ENCODE measurements around the gene PDIK1L. TPM values are rescaled to one million over a fixed set of nuclear protein-coding genes. Genes with fewer than 3 reads are reported as not detected.
A peak's percentile ranks its signal among the peaks of the same experiment; 100 is the strongest.

PDIK1L gene
- total RNA-seq, 1 donor from 2014 or later: 12.0 TPM

DNA sequence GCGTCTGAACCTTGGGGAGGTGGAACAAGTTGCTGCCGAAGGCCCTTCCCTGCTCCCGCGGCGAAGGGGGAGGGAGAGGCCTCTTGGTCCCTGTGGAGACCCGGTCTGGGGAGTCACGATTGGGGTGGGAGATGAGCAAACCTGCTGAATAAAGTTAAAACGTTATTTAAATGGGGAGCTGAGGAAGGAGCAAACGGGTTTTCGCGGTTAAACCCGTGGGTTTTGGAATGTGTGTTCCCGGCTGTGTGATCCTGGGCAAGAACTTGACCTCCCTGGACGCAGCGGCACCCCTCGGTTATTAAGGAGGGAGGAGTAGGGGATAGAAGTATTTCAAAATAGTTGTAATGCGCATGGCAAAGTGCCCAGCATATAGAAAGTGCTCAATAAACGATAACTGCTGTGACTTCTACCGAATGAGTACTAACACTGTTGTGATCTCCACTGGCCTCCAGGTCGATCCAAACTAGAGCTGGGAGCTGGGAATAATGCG is 50.6 kb downstream of the PDIK1L start:
- Histone ChIP-seq H3K79me2 (ENCODE audit: low read depth) (no peaks in the 10 kb centered on the region), H3K27me3 (peaks cover 73% of the 10 kb centered on the region), H3K4me3 (peak overlapping the region; percentile 50), H2AFZ (replicated peaks) (peak overlapping the region; percentile 98), H3K4me1 (peaks cover 52% of the 10 kb centered on the region), H3K9ac (no peak overlapping the region), H3F3A (ENCODE audit: low read depth) (peaks cover 46% of the 10 kb centered on the region), H3K36me3 (no peaks in the 10 kb centered on the region), H3K4me2 (peak overlapping the region; percentile 75), H3K9me3 (ENCODE audit: low read depth) (no peaks in the 10 kb centered on the region), H3K27ac (no peak overlapping the region), H4K20me1 (ENCODE audit: low read depth) (no peaks in the 10 kb centered on the region)
- H3K4me1 Mint-ChIP-seq: peaks cover 60% of the 10 kb centered on the region
- peak; percentile 9 for TF ChIP-seq EZH2 (IDR thresholded peaks at IDR 0.05)
- TF ChIP-seq, protein P1, sequence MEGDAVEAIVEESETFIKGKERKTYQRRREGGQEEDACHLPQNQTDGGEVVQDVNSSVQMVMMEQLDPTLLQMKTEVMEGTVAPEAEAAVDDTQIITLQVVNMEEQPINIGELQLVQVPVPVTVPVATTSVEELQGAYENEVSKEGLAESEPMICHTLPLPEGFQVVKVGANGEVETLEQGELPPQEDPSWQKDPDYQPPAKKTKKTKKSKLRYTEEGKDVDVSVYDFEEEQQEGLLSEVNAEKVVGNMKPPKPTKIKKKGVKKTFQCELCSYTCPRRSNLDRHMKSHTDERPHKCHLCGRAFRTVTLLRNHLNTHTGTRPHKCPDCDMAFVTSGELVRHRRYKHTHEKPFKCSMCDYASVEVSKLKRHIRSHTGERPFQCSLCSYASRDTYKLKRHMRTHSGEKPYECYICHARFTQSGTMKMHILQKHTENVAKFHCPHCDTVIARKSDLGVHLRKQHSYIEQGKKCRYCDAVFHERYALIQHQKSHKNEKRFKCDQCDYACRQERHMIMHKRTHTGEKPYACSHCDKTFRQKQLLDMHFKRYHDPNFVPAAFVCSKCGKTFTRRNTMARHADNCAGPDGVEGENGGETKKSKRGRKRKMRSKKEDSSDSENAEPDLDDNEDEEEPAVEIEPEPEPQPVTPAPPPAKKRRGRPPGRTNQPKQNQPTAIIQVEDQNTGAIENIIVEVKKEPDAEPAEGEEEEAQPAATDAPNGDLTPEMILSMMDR (IDR thresholded peaks at IDR 0.05): no peak
- H3K27ac Mint-ChIP-seq: peak overlapping the region; percentile 70
- H3K36me3 Mint-ChIP-seq: no peaks in the 10 kb centered on the region
- no peak for DNase-seq (ENCODE audit: low spot score)
- H3K27me3 Mint-ChIP-seq (ENCODE audit: insufficient read depth, low read depth): peaks cover 38% of the 10 kb centered on the region
- H3K9me3 Mint-ChIP-seq: no peaks in the 10 kb centered on the region
- peak overlapping the region; percentile 80 for H3K4me3 Mint-ChIP-seq

DNA sequence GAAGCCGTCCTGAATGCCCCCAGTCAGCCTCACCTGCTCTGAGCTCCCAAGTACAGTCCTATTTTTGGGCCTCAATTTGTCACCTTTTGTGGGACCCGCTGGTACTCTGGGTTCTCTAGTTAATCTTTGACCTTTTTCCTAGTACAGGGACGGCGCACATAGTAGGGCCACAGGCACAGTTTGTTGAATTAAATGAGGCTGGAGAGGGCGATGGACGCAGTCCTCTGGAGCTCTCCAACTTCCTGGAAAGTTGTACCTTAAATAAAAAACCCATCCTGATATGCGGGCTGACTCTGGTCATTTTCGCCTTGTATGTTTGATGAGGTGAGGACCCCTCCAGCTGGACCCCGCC is 52.0 kb downstream of the PDIK1L start:
- Histone ChIP-seq H3K4me3 (peak overlapping the region; percentile 58), H3K4me1 (peaks cover 43% of the 10 kb centered on the region), H3K27ac (no peak overlapping the region), H3K4me2 (peak overlapping the region; percentile 83), H3K79me2 (ENCODE audit: low read depth) (no peaks in the 10 kb centered on the region), H3K36me3 (no peaks in the 10 kb centered on the region), H2AFZ (replicated peaks) (no peak overlapping the region), H3K27me3 (peaks cover 59% of the 10 kb centered on the region), H3K9ac (no peak overlapping the region), H3K9me3 (ENCODE audit: low read depth) (no peaks in the 10 kb centered on the region), H4K20me1 (ENCODE audit: low read depth) (no peaks in the 10 kb centered on the region), H3F3A (ENCODE audit: low read depth) (peaks cover 51% of the 10 kb centered on the region)
- DNase-seq (ENCODE audit: low spot score): no peak
- TF ChIP-seq EZH2phosphoT487 (IDR thresholded peaks at IDR 0.05) (no peak), EZH2 (IDR thresholded peaks at IDR 0.05) (no peak)
- TF ChIP-seq, protein P1 (IDR thresholded peaks at IDR 0.05): no peak
- no peak overlapping the region for H3K27ac Mint-ChIP-seq
- H3K27me3 Mint-ChIP-seq (ENCODE audit: insufficient read depth, low read depth): peaks cover 41% of the 10 kb centered on the region
- H3K4me1 Mint-ChIP-seq: peaks cover 59% of the 10 kb centered on the region
- H3K36me3 Mint-ChIP-seq: no peaks in the 10 kb centered on the region
- no peaks in the 10 kb centered on the region for H3K9me3 Mint-ChIP-seq
- H3K4me3 Mint-ChIP-seq: peak overlapping the region; percentile 71

DNA sequence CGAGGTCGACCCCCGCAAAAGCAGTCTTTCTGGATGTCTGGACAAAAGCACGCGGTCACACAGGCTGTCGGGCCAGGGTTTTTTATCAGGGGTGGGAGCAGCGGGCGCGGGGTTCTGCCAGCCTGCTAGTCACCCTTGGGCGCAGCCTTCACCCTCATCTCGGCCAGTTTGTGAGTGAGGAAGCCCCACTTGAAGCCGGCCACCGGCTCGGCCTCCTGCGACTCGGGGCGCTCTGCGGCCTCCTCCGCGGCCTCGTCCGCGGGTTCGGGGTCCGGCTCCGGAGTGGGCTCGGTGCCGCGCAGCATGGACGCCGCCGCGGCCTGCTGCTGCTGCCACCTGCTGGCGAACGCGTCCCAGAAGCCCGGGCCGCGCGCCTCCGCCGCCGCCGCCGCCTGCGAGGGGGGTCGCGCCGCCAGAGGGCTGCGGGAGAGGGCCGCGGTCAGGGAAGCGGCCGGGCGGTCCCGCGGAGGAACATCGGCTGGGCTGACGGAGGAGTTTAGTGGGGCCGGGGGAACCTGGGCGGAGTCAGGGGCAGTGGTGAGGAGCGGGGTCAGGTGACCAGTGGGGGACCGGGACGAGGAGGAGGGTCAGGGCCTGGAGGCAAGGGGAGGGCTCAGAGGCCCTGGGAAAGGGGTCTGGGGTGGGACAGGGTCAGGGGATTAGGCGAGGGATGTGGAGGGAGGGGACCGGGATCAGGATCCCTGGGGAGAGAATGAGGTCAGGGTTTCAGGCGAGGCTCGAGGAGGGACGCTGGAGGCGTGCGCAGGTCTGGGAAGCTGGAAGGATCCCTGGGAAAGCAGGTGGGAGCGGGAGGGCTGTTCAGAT is 52.6 kb downstream of the PDIK1L start:
- Histone ChIP-seq H3K9me3 (ENCODE audit: low read depth) (no peaks in the 10 kb centered on the region), H3K4me1 (peaks cover 43% of the 10 kb centered on the region), H3K9ac (no peak overlapping the region), H2AFZ (replicated peaks) (peak overlapping the region; percentile 95), H3K4me2 (peak overlapping the region; percentile 83), H3K27me3 (peaks cover 58% of the 10 kb centered on the region), H3F3A (ENCODE audit: low read depth) (peaks cover 57% of the 10 kb centered on the region), H3K36me3 (no peaks in the 10 kb centered on the region), H3K79me2 (ENCODE audit: low read depth) (no peaks in the 10 kb centered on the region), H3K4me3 (peak overlapping the region; percentile 58), H3K27ac (no peak overlapping the region), H4K20me1 (ENCODE audit: low read depth) (no peaks in the 10 kb centered on the region)
- peaks cover 59% of the 10 kb centered on the region for H3K4me1 Mint-ChIP-seq
- TF ChIP-seq, protein P1 (IDR thresholded peaks at IDR 0.05): peak; percentile 76
- TF ChIP-seq EZH2phosphoT487 (IDR thresholded peaks at IDR 0.05): no peak
- TF ChIP-seq EZH2 (IDR thresholded peaks at IDR 0.05): no peak
- H3K4me3 Mint-ChIP-seq: peak overlapping the region; percentile 80
- peaks cover 39% of the 10 kb centered on the region for H3K27me3 Mint-ChIP-seq (ENCODE audit: insufficient read depth, low read depth)
- H3K27ac Mint-ChIP-seq: peak overlapping the region; percentile 82
- no peaks in the 10 kb centered on the region for H3K9me3 Mint-ChIP-seq
- H3K36me3 Mint-ChIP-seq: no peaks in the 10 kb centered on the region
- DNase-seq (ENCODE audit: low spot score): peak; percentile 91
